PC-9 (cell line): Measurements from ENCODE around the gene DMRTB1. TPM values are rescaled to one million over a fixed set of nuclear protein-coding genes. Genes with fewer than 3 reads are reported as not detected.
"Not testable (repeated sequence)": the region's sequence is repeated elsewhere in the genome, so short reads cannot be mapped to it uniquely, and the experiment has no call there.

ENCODE experiments used
- BruUV-seq: library from RNA; stranded (reverse); fragments of 400-500 nt; replicated peaks from 2 replicates; lab custom pipeline; 2021; lab: Mats Ljungman, UMichigan
- CTCF ChIA-PET: fragments of 300-600 bp; sonication (Branson Sonifier 250); formaldehyde crosslinking; loops from one replicate; lab custom pipeline; 2022; ENCODE audit warnings: antibody characterized with exemption; lab: Charles Lee
- POLR2A ChIA-PET: fragments of 300-600 bp; sonication (Branson Sonifier 250); formaldehyde crosslinking; loops from one replicate; lab custom pipeline; 2022; ENCODE audit warnings: antibody characterized with exemption; ENCODE audit not compliant: unreplicated experiment; lab: Charles Lee
- DNase-seq, 2 experiments: peaks; one replicate each; pipeline versions ENCODE4 v3.0.0 to v3.0.0-alpha.2; 2015 to 2022; ENCODE audit warnings: mixed read lengths in 1 of 2
- H2AFZ ChIP-seq: fragments of 200-600 bp; sonication (generic); 2 replicates; pipeline ENCODE4 v1.8.1; 2017; ENCODE audit warnings: antibody characterized with exemption
- H3F3A ChIP-seq: fragments of 200-600 bp; sonication (generic); 2 replicates; pipeline ENCODE4 v1.8.1; 2017; ENCODE audit warnings: antibody characterized with exemption, mild to moderate bottlenecking, low read depth; ENCODE audit not compliant: insufficient read depth
- H3K27ac ChIP-seq: fragments of 200-600 bp; sonication (generic); 2 replicates; pipeline ENCODE4 v1.6.1; 2016; ENCODE audit warnings: mixed run types
- H3K27me3 ChIP-seq: fragments of 200-600 bp; sonication (generic); 2 replicates; pipeline ENCODE4 v1.6.1; 2016; ENCODE audit warnings: low read depth, mixed run types; ENCODE audit not compliant: insufficient read depth
- H3K36me3 ChIP-seq: fragments of 200-600 bp; sonication (generic); 2 replicates; pipeline ENCODE4 v1.6.1; 2016; ENCODE audit warnings: low read depth, mixed run types
- H3K4me1 ChIP-seq: fragments of 200-600 bp; sonication (generic); replicated peaks from 2 replicates; pipeline ENCODE4 v1.6.1; 2016; ENCODE audit warnings: mixed run types; ENCODE audit not compliant: insufficient read depth
- H3K4me2 ChIP-seq: fragments of 200-600 bp; sonication (generic); 2 replicates; pipeline ENCODE4 v1.6.1; 2017; ENCODE audit warnings: mixed run types
- H3K4me3 ChIP-seq: fragments of 200-600 bp; sonication (generic); 2 replicates; pipeline ENCODE4 v1.6.1; 2016; ENCODE audit warnings: mixed run types
- H3K79me2 ChIP-seq: fragments of 200-600 bp; sonication (generic); 2 replicates; pipeline ENCODE4 v1.6.1; 2017; ENCODE audit warnings: low read depth, mixed run types
- H3K9me2 ChIP-seq: fragments of 200-600 bp; sonication (generic); 2 replicates; pipeline ENCODE4 v1.8.1; 2017; ENCODE audit warnings: mild to moderate bottlenecking; ENCODE audit not compliant: insufficient read depth
- H3K9me3 ChIP-seq: fragments of 200-600 bp; sonication (generic); 2 replicates; pipeline ENCODE4 v1.8.1; 2016; ENCODE audit warnings: low read depth; ENCODE audit not compliant: insufficient read depth
- H4K20me1 ChIP-seq: fragments of 200-600 bp; sonication (generic); 2 replicates; pipeline ENCODE4 v1.8.1; 2017; ENCODE audit not compliant: insufficient read depth
- CTCF ChIP-seq: fragments of 200-600 bp; sonication (generic); conservative IDR thresholded peaks from 2 replicates; pipeline ENCODE4 v1.6.1; 2017; ENCODE audit warnings: mixed run types, antibody characterized with exemption, mild to moderate bottlenecking, moderate library complexity
- EZH2 ChIP-seq: fragments of 200-600 bp; sonication (generic); IDR thresholded peaks from 2 replicates; pipeline ENCODE4 v1.8.0; 2017; ENCODE audit warnings: antibody characterized with exemption, low read depth
- intact Hi-C: fragments of 100-400 bp; cut with micrococcal nuclease; formaldehyde crosslinking; loops from one replicate; pipeline ENCODE4 v1.10.0; 2022; ENCODE audit not compliant: unreplicated experiment
- total RNA-seq: library from RNA; stranded (reverse); gene quantifications from 2 replicates; pipeline ENCODE4 v1.2.3, GENCODE V29; 2021

DMRTB1 gene
- total RNA-seq, 1 experiment from 2014 or later, result not detected

- Histone ChIP-seq H4K20me1 (no peaks in the 10 kb centered on the region), H3K4me3 (no peak overlapping the region), H3K4me1 (no peaks in the 10 kb centered on the region), H3K36me3 (no peaks in the 10 kb centered on the region), H2AFZ (no peak overlapping the region), H3K9me3 (no peaks in the 10 kb centered on the region), H3K79me2 (no peaks in the 10 kb centered on the region), H3K27me3 (peaks cover 7% of the 10 kb centered on the region; the same call in 1 of the 2 replicates), H3K4me2 (no peak overlapping the region), H3F3A (no peaks in the 10 kb centered on the region), H3K9me2 (0 out of 2 replicates have a peak, but pooled peaks cover 4% of the 10 kb centered on the region), H3K27ac (no peak overlapping the region)
- ChIA-PET POLR2A (interaction anchor here (0.7 kb wide), 1 partner anchor 144 kb away, joined by 16 read pairs; no protein-coding TSS in a partner anchor), CTCF (no interaction called here)
- intact Hi-C loops, result no loop called here
- no peak for DNase-seq
- TF ChIP-seq CTCF (no peak), EZH2 (no peak)
- BruUV-seq, result no TSS peak
Measured at GRCh38 chr1:53432611-53433010, 26.6 kb upstream of the DMRTB1 start.

DNA sequence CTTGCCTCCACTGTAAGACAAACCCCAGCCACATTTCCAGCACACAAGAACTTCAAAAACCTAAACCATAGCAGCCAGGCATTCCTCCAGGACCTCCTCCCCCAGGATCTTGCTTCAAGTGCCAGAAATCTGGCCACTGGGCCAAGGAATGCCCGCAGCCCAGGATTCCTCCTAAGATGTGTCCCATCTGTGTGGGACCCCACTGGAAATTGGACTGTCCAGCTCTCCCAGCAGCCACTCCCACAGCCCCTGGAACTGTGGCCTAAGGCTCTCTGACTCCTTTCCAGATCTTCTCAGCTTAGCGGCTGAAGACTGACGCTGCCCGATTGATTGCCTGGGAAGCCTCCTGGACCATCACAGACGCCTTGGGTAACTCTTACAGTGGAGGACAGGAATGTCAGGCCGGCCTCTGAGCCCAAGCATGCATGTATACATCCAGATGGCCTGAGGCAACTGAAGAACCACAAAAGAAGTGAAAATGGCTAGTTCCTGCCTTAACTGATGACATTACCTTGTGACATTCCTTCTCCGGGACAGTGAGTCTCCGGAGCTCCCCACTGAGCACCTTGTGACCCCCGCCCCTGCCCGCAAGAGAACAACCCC is 24.7 kb upstream of the DMRTB1 start:
- H3K9me3 ChIP-seq, H3K9me2 ChIP-seq, POLR2A ChIA-PET, H3K27ac ChIP-seq, H3K4me3 ChIP-seq, H3K4me1 ChIP-seq, H3K79me2 ChIP-seq, H3F3A ChIP-seq, intact Hi-C loops, H3K36me3 ChIP-seq, BruUV-seq, H3K27me3 ChIP-seq, H3K4me2 ChIP-seq, DNase-seq, H4K20me1 ChIP-seq, H2AFZ ChIP-seq: not testable (repeated sequence)
- CTCF ChIA-PET, result interaction anchor here (1.1 kb wide), 1 partner anchor 182 kb away, joined by 3 read pairs; no protein-coding TSS in a partner anchor

GRCh38 chr1:53435151-53435550 is 24.0 kb upstream of the DMRTB1 start:
- intact Hi-C loops, result no loop called here
- Histone ChIP-seq H3K4me1 (no peaks in the 10 kb centered on the region), H3K9me2 (0 out of 2 replicates have a peak, but pooled peaks cover 4% of the 10 kb centered on the region), H2AFZ (no peak overlapping the region), H3K4me3 (no peak overlapping the region), H3K36me3 (no peaks in the 10 kb centered on the region), H3K27ac (no peak overlapping the region), H3F3A (no peaks in the 10 kb centered on the region), H3K9me3 (no peaks in the 10 kb centered on the region), H3K4me2 (no peak overlapping the region), H3K27me3 (peaks cover 7% of the 10 kb centered on the region; the same call in 1 of the 2 replicates), H4K20me1 (no peaks in the 10 kb centered on the region), H3K79me2 (no peaks in the 10 kb centered on the region)
- no peak for DNase-seq
- ChIA-PET POLR2A (no interaction called here), CTCF (no interaction called here)
- TF ChIP-seq EZH2, result no peak
- TF ChIP-seq CTCF, result no peak
- BruUV-seq, result no TSS peak
